ENCODE data around the gene ZNF507. TPM values are rescaled to one million over a fixed set of nuclear protein-coding genes. Genes with fewer than 3 reads are reported as not detected.

The ZNF507 gene
- total and polyA plus RNA-seq, 9 of the 15 experiments (the other 6 are each of a cell fraction or from before 2014, with no cell fraction given) = 2.9 to 25.0 (median 10.4) TPM

GRCh38 chr19:32373585-32374295 lies 28.3 kb downstream of the ZNF507 start (continued):
- TF ChIP-seq U2AF2 (optimal IDR thresholded peaks at IDR 0.05; ENCODE audit: low read depth, low read length) = no peak
- no peak for TF ChIP-seq KHSRP (IDR thresholded peaks at IDR 0.05)
- TF ChIP-seq POLR2AphosphoS5 (IDR thresholded peaks at IDR 0.05; ENCODE audit: control insufficient read depth, insufficient read depth, low read depth, low read length) = peak; percentile 29; the same call in 1 of the 2 replicates
- no peak for TF ChIP-seq ZNF140 (CRISPR knock-in tag; IDR thresholded peaks at IDR 0.05)
- TF ChIP-seq CGGBP1 (CRISPR knock-in tag; IDR thresholded peaks at IDR 0.05) = no peak
- peak; percentile 72 for TF ChIP-seq GATA2 (CRISPR knock-in tag; IDR thresholded peaks at IDR 0.05)
- TF ChIP-seq TAF9B (IDR thresholded peaks at IDR 0.05; ENCODE audit: partially characterized antibody) = peak; percentile 70
- TF ChIP-seq SPI1 (IDR thresholded peaks at IDR 0.05; ENCODE audit: borderline replicate concordance, low read depth, low read length) = peak; percentile 96
- TF ChIP-seq, protein P1, sequence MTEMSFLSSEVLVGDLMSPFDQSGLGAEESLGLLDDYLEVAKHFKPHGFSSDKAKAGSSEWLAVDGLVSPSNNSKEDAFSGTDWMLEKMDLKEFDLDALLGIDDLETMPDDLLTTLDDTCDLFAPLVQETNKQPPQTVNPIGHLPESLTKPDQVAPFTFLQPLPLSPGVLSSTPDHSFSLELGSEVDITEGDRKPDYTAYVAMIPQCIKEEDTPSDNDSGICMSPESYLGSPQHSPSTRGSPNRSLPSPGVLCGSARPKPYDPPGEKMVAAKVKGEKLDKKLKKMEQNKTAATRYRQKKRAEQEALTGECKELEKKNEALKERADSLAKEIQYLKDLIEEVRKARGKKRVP (CRISPR knock-in tag; IDR thresholded peaks at IDR 0.05) = no peak
- peak in 1 of 2 experiments; percentile 91; a peak in 1 of 4 replicates for TF ChIP-seq ARNT (IDR thresholded peaks at IDR 0.05)
- peak; percentile 44; the same call in 1 of the 2 replicates for TF ChIP-seq NCOA6 (IDR thresholded peaks at IDR 0.05)
- TF ChIP-seq CREB3L1 (IDR thresholded peaks at IDR 0.05; ENCODE audit: borderline replicate concordance, low read depth) = peak; percentile 17; the same call in 1 of the 2 replicates
- no peak for TF ChIP-seq NELFE (IDR thresholded peaks at IDR 0.05; ENCODE audit: insufficient read depth, insufficient read length)
- TF ChIP-seq CREM (IDR thresholded peaks at IDR 0.05; ENCODE audit: low read depth) = peak; percentile 83
- TF ChIP-seq, protein P2, sequence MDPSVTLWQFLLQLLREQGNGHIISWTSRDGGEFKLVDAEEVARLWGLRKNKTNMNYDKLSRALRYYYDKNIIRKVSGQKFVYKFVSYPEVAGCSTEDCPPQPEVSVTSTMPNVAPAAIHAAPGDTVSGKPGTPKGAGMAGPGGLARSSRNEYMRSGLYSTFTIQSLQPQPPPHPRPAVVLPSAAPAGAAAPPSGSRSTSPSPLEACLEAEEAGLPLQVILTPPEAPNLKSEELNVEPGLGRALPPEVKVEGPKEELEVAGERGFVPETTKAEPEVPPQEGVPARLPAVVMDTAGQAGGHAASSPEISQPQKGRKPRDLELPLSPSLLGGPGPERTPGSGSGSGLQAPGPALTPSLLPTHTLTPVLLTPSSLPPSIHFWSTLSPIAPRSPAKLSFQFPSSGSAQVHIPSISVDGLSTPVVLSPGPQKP (CRISPR knock-in tag; IDR thresholded peaks at IDR 0.05) = no peak
- TF ChIP-seq, protein P3, sequence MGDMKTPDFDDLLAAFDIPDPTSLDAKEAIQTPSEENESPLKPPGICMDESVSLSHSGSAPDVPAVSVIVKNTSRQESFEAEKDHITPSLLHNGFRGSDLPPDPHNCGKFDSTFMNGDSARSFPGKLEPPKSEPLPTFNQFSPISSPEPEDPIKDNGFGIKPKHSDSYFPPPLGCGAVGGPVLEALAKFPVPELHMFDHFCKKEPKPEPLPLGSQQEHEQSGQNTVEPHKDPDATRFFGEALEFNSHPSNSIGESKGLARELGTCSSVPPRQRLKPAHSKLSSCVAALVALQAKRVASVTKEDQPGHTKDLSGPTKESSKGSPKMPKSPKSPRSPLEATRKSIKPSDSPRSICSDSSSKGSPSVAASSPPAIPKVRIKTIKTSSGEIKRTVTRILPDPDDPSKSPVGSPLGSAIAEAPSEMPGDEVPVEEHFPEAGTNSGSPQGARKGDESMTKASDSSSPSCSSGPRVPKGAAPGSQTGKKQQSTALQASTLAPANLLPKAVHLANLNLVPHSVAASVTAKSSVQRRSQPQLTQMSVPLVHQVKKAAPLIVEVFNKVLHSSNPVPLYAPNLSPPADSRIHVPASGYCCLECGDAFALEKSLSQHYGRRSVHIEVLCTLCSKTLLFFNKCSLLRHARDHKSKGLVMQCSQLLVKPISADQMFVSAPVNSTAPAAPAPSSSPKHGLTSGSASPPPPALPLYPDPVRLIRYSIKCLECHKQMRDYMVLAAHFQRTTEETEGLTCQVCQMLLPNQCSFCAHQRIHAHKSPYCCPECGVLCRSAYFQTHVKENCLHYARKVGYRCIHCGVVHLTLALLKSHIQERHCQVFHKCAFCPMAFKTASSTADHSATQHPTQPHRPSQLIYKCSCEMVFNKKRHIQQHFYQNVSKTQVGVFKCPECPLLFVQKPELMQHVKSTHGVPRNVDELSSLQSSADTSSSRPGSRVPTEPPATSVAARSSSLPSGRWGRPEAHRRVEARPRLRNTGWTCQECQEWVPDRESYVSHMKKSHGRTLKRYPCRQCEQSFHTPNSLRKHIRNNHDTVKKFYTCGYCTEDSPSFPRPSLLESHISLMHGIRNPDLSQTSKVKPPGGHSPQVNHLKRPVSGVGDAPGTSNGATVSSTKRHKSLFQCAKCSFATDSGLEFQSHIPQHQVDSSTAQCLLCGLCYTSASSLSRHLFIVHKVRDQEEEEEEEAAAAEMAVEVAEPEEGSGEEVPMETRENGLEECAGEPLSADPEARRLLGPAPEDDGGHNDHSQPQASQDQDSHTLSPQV (IDR thresholded peaks at IDR 0.05) = peak; percentile 91; the same call in 1 of the 2 replicates
- no peak for TF ChIP-seq ZNF232 (CRISPR knock-in tag; IDR thresholded peaks at IDR 0.05)
- TF ChIP-seq NR2F6 (CRISPR knock-in tag; IDR thresholded peaks at IDR 0.05) = no peak
- TF ChIP-seq MYC (IDR thresholded peaks at IDR 0.05; ENCODE audit: low read depth, low read length) = peak; percentile 72
- no peak for TF ChIP-seq MYC (CRISPR knock-in tag; IDR thresholded peaks at IDR 0.05; ENCODE audit: borderline replicate concordance, low read depth)
